GM23248 (cell line): ENCODE data around the gene PDGFB. TPM values are rescaled to one million over a fixed set of nuclear protein-coding genes. Genes with fewer than 3 reads are reported as not detected.

Source experiments
- DNase-seq: peaks from one replicate; pipeline ENCODE4 v3.0.0-alpha.2; 2015
- H2AFZ ChIP-seq: fragments of 200-600 bp; sonication (generic); 2 replicates; pipeline ENCODE4 v1.6.1; 2016; ENCODE audit warnings: antibody characterized with exemption
- H3F3A ChIP-seq: fragments of 200-600 bp; sonication (generic); 2 replicates; pipeline ENCODE4 v1.6.1; 2016; ENCODE audit warnings: mild to moderate bottlenecking, antibody characterized with exemption, mixed run types; ENCODE audit not compliant: insufficient read depth
- H3K27ac ChIP-seq: fragments of 200-600 bp; sonication (generic); 2 replicates; pipeline ENCODE4 v1.5.1; 2016; ENCODE audit warnings: mild to moderate bottlenecking
- H3K27me3 ChIP-seq: fragments of 200-600 bp; sonication (generic); replicated peaks from 2 replicates; pipeline ENCODE4 v1.6.1; 2016; ENCODE audit warnings: mild to moderate bottlenecking; ENCODE audit not compliant: insufficient read depth
- H3K36me3 ChIP-seq: fragments of 200-600 bp; sonication (generic); 2 replicates; pipeline ENCODE4 v1.6.1; 2016; ENCODE audit warnings: low read depth, mild to moderate bottlenecking
- H3K4me1 ChIP-seq: fragments of 200-600 bp; sonication (generic); 2 replicates; pipeline ENCODE4 v1.6.1; 2016; ENCODE audit warnings: mild to moderate bottlenecking; ENCODE audit not compliant: insufficient read depth
- H3K4me2 ChIP-seq: fragments of 200-600 bp; sonication (generic); one replicate; pipeline ENCODE4 v1.6.1; 2016; ENCODE audit warnings: mild to moderate bottlenecking; ENCODE audit not compliant: unreplicated experiment
- H3K4me3 ChIP-seq: fragments of 200-600 bp; sonication (generic); 2 replicates; pipeline ENCODE4 v1.5.1; 2016; ENCODE audit warnings: mild to moderate bottlenecking
- H3K79me2 ChIP-seq: fragments of 200-600 bp; sonication (generic); 2 replicates; pipeline ENCODE4 v1.6.1; 2016; ENCODE audit warnings: mild to moderate bottlenecking; ENCODE audit not compliant: insufficient read depth
- H3K9ac ChIP-seq: fragments of 200-600 bp; sonication (generic); 2 replicates; pipeline ENCODE4 v1.6.1; 2016; ENCODE audit warnings: mild to moderate bottlenecking
- H3K9me2 ChIP-seq: fragments of 200-600 bp; sonication (generic); 2 replicates; pipeline ENCODE4 v1.6.1; 2016; ENCODE audit warnings: mixed run types, mild to moderate bottlenecking, moderate library complexity; ENCODE audit not compliant: insufficient read depth
- H3K9me3 ChIP-seq: fragments of 200-600 bp; sonication (generic); one replicate; pipeline ENCODE4 v1.6.1; 2017; ENCODE audit warnings: low read depth
- H4K20me1 ChIP-seq: fragments of 200-600 bp; sonication (generic); 2 replicates; pipeline ENCODE4 v1.6.0; 2016; ENCODE audit not compliant: insufficient read depth
- EZH2 ChIP-seq: fragments of 200-600 bp; sonication (generic); IDR thresholded peaks from 2 replicates; pipeline ENCODE4 v1.6.1; 2018; ENCODE audit warnings: antibody characterized with exemption, mild to moderate bottlenecking; ENCODE audit not compliant: insufficient read depth, poor library complexity, severe bottlenecking
- EZH2phosphoT487 ChIP-seq: fragments of 200-600 bp; sonication (generic); IDR thresholded peaks from 2 replicates; pipeline ENCODE4 v1.6.1; 2018; ENCODE audit warnings: antibody characterized with exemption, moderate library complexity, mild to moderate bottlenecking, low read depth; ENCODE audit not compliant: insufficient read depth
- WGBS, 2 experiments: methylation state at CpG; one replicate each; pipeline ENCODE4 v1.1.6; 2015 to 2017; ENCODE audit warnings: low lambda C conversion rate in 2 of 2, low coverage in 1 of 2; ENCODE audit errors: missing lambda C conversion rate in 2 of 2; 5-methylcytosine and 5-hydroxymethylcytosine counted together
- in situ Hi-C: fragments of 300-500 bp; cut with MboI; formaldehyde crosslinking; loops from 2 replicates; pipeline ENCODE4 v1.15.0; 2020
- polyA plus RNA-seq: library from polyadenylated mRNA; unstranded; fragments of >200 nt; fragmentation: Nextera tagmentation; extraction: Ambion mirVana; gene quantifications from 2 replicates; pipeline ENCODE4 v1.2.1, GENCODE V29; 2016
- total RNA-seq: library from RNA; depleted of rRNA; stranded (reverse); fragments of >200 nt; shearing (Covaris generic); gene quantifications from 2 replicates; pipeline ENCODE4 v1.2.3, GENCODE V29; 2014

PDGFB gene
- total and polyA plus RNA-seq, 2 experiments from 2014 or later: 0.14 TPM; not detected in 1

GRCh38 chr22:39265143-39265886, 20.5 kb upstream of the PDGFB start:
- no peak for DNase-seq
- in situ Hi-C loops: no loop called here
- H3K27me3 ChIP-seq: no peaks in the 10 kb centered on the region

GRCh38 chr22:39264349-39265038, 19.7 kb upstream of the PDGFB start:
- Histone ChIP-seq H3K9ac (no peak overlapping the region), H3K4me1 (no peaks in the 10 kb centered on the region; the same call in 1 of the 2 replicates), H2AFZ (no peak overlapping the region), H3K79me2 (no peaks in the 10 kb centered on the region), H3K9me2 (no peaks in the 10 kb centered on the region), H3K27me3 (no peaks in the 10 kb centered on the region), H3F3A (no peaks in the 10 kb centered on the region; the same call in 1 of the 2 replicates), H3K4me3 (no peak overlapping the region), H3K36me3 (no peaks in the 10 kb centered on the region), H3K9me3 (no peaks in the 10 kb centered on the region), H3K4me2 (no peak overlapping the region), H3K27ac (no peak overlapping the region), H4K20me1 (no peaks in the 10 kb centered on the region)
- TF ChIP-seq EZH2 (no peak), EZH2phosphoT487 (no peak)
- WGBS, 2 experiments: 79 to 81% methylated on average over 12 to 13 of the region's 13 CpGs
- in situ Hi-C loops: no loop called here
- DNase-seq: no peak

More at GRCh38 chr22:39265143-39265886, 20.5 kb upstream of the PDGFB start:
- H3K27ac ChIP-seq: no peak overlapping the region
- no peaks in the 10 kb centered on the region for H4K20me1 ChIP-seq
- no peak overlapping the region for H2AFZ ChIP-seq
- H3K9me3 ChIP-seq: no peaks in the 10 kb centered on the region
- no peaks in the 10 kb centered on the region for H3K9me2 ChIP-seq
- no peak for TF ChIP-seq EZH2
- no peak for TF ChIP-seq EZH2phosphoT487
- H3K9ac ChIP-seq: no peak overlapping the region
- 93% methylated on average over 23 of the region's 23 CpGs for WGBS, 2 experiments
- no peaks in the 10 kb centered on the region for H3K79me2 ChIP-seq
- H3K36me3 ChIP-seq: no peaks in the 10 kb centered on the region
- H3K4me2 ChIP-seq: no peak overlapping the region
- no peaks in the 10 kb centered on the region; the same call in 1 of the 2 replicates for H3F3A ChIP-seq
- no peak overlapping the region for H3K4me3 ChIP-seq
- H3K4me1 ChIP-seq: no peaks in the 10 kb centered on the region; the same call in 1 of the 2 replicates

GRCh38 chr22:39263626-39264348, 19.0 kb upstream of the PDGFB start:
- DNase-seq: no peak
- WGBS, 2 experiments: 90 to 91% methylated on average over 10 of the region's 10 CpGs
- Histone ChIP-seq H3K79me2 (no peaks in the 10 kb centered on the region), H3K4me2 (no peak overlapping the region), H3F3A (no peaks in the 10 kb centered on the region; the same call in 1 of the 2 replicates), H3K36me3 (no peaks in the 10 kb centered on the region), H3K9me3 (no peaks in the 10 kb centered on the region), H3K9me2 (no peaks in the 10 kb centered on the region), H3K4me1 (no peaks in the 10 kb centered on the region; the same call in 1 of the 2 replicates), H3K27ac (no peak overlapping the region), H3K9ac (no peak overlapping the region), H3K4me3 (no peak overlapping the region), H3K27me3 (no peaks in the 10 kb centered on the region), H2AFZ (no peak overlapping the region), H4K20me1 (no peaks in the 10 kb centered on the region)
- in situ Hi-C loops: no loop called here
- no peak for TF ChIP-seq EZH2
- no peak for TF ChIP-seq EZH2phosphoT487

- in situ Hi-C loops: no loop called here
- H3K4me3 ChIP-seq: no peak overlapping the region
- H2AFZ ChIP-seq: no peak overlapping the region
- peaks cover 8% of the 10 kb centered on the region for H3K4me1 ChIP-seq
- no peaks in the 10 kb centered on the region for H3K9me2 ChIP-seq
- no peaks in the 10 kb centered on the region for H3K79me2 ChIP-seq
- no peak for DNase-seq
- H4K20me1 ChIP-seq: no peaks in the 10 kb centered on the region
- H3K9me3 ChIP-seq: no peaks in the 10 kb centered on the region
- no peaks in the 10 kb centered on the region for H3K27me3 ChIP-seq
- TF ChIP-seq EZH2 (no peak), EZH2phosphoT487 (no peak)
- H3K4me2 ChIP-seq: no peak overlapping the region
- H3K36me3 ChIP-seq: no peaks in the 10 kb centered on the region
- no peak overlapping the region for H3K27ac ChIP-seq
- no peak overlapping the region for H3K9ac ChIP-seq
- H3F3A ChIP-seq: no peaks in the 10 kb centered on the region
- WGBS, 2 experiments: 71 to 75% methylated on average over 4 of the region's 4 CpGs
Measured at GRCh38 chr22:39259666-39260065, 14.9 kb upstream of the PDGFB start.
